Neural progenitor cell (in vitro differentiated cells): Measurements from ENCODE around the gene RPL10A. TPM values are rescaled to one million over a fixed set of nuclear protein-coding genes. Genes with fewer than 3 reads are reported as not detected.

ENCODE experiments used
- DNase-seq: peaks from one replicate; pipeline ENCODE4 v3.0.0-alpha.2; 2016; ENCODE audit warnings: low spot score
- H2AFZ ChIP-seq: fragments of 200-600 bp; sonication (generic); replicated peaks from 2 replicates; pipeline ENCODE4 v1.6.1; 2016; ENCODE audit warnings: antibody characterized with exemption
- H3F3A ChIP-seq: fragments of 200-600 bp; sonication (generic); 2 replicates; pipeline ENCODE4 v1.6.1; 2016; ENCODE audit warnings: antibody characterized with exemption, low read depth
- H3K27ac ChIP-seq: fragments of 200-600 bp; sonication (generic); 2 replicates; pipeline ENCODE4 v1.5.1; 2016; ENCODE audit warnings: mild to moderate bottlenecking
- H3K27me3 ChIP-seq: fragments of 200-600 bp; sonication (generic); 2 replicates; pipeline ENCODE4 v1.6.1; 2016; ENCODE audit warnings: mild to moderate bottlenecking, moderate library complexity
- H3K36me3 ChIP-seq: fragments of 200-600 bp; sonication (generic); 2 replicates; pipeline ENCODE4 v1.5.1; 2016
- H3K4me1 ChIP-seq: fragments of 200-600 bp; sonication (generic); 2 replicates; pipeline ENCODE4 v1.6.1; 2016; ENCODE audit warnings: mixed run types
- H3K4me2 ChIP-seq: fragments of 200-600 bp; sonication (generic); 2 replicates; pipeline ENCODE4 v1.6.1; 2016
- H3K4me3 ChIP-seq: fragments of 200-600 bp; sonication (generic); 2 replicates; pipeline ENCODE4 v1.5.1; 2016
- H3K79me2 ChIP-seq: fragments of 200-600 bp; sonication (generic); 2 replicates; pipeline ENCODE4 v1.6.1; 2016; ENCODE audit warnings: low read depth
- H3K9ac ChIP-seq: fragments of 200-600 bp; sonication (generic); 2 replicates; pipeline ENCODE4 v1.6.1; 2016
- H3K9me3 ChIP-seq: fragments of 200-600 bp; sonication (generic); 2 replicates; pipeline ENCODE4 v1.5.1; 2016; ENCODE audit warnings: low read depth
- H4K20me1 ChIP-seq: fragments of 200-600 bp; sonication (generic); 2 replicates; pipeline ENCODE4 v1.6.1; 2016; ENCODE audit warnings: low read depth
- H3K27ac Mint-ChIP-seq: 3 replicates; pipeline ENCODE4 v1.8.0; 2021; ENCODE audit warnings: mixed read lengths
- H3K27me3 Mint-ChIP-seq: 2 replicates; pipeline ENCODE4 v1.8.0; 2022; ENCODE audit warnings: low read depth, mild to moderate bottlenecking, inconsistent platforms, moderate library complexity, mixed read lengths; ENCODE audit not compliant: insufficient read depth
- H3K36me3 Mint-ChIP-seq: 3 replicates; pipeline ENCODE4 v1.8.0; 2021; ENCODE audit warnings: mixed read lengths
- H3K4me1 Mint-ChIP-seq: 3 replicates; pipeline ENCODE4 v1.8.0; 2021; ENCODE audit warnings: mixed read lengths
- H3K4me3 Mint-ChIP-seq: 3 replicates; pipeline ENCODE4 v1.8.0; 2021; ENCODE audit warnings: mild to moderate bottlenecking, moderate library complexity, mixed read lengths
- H3K9me3 Mint-ChIP-seq: 3 replicates; pipeline ENCODE4 v1.8.0; 2020; ENCODE audit warnings: mixed read lengths
- CTCF ChIP-seq: fragments of 200-600 bp; sonication (generic); IDR thresholded peaks from 2 replicates; pipeline ENCODE4 v1.5.1; 2017; ENCODE audit warnings: antibody characterized with exemption, mild to moderate bottlenecking
- EZH2 ChIP-seq: fragments of 200-600 bp; sonication (generic); IDR thresholded peaks from 2 replicates; pipeline ENCODE4 v1.6.1; 2017; ENCODE audit warnings: antibody characterized with exemption, mild to moderate bottlenecking, moderate library complexity
- EZH2phosphoT487 ChIP-seq: fragments of 200-600 bp; sonication (generic); IDR thresholded peaks from 2 replicates; pipeline ENCODE4 v1.6.1; 2017; ENCODE audit warnings: antibody characterized with exemption
- total RNA-seq: library from RNA; depleted of rRNA; stranded (reverse); fragments of >200 nt; gene quantifications from 2 replicates; pipeline ENCODE4 v1.2.3, GENCODE V29; 2015; ENCODE audit warnings: low replicate concordance

Gene RPL10A
- total RNA-seq, 1 donor from 2014 or later: 2,002 TPM

GRCh38 chr6:35477028-35477427 is 8.8 kb downstream of the RPL10A start:
- H3K4me1 Mint-ChIP-seq: peaks cover 18% of the 10 kb centered on the region
- no peak overlapping the region for H3K27ac Mint-ChIP-seq
- no peak overlapping the region for H3K4me2 ChIP-seq
- no peaks in the 10 kb centered on the region for H3K9me3 Mint-ChIP-seq
- TF ChIP-seq EZH2phosphoT487 (no peak), CTCF (no peak), EZH2 (no peak)
- no peak overlapping the region for H3K4me3 Mint-ChIP-seq
- H3K9ac ChIP-seq: no peak overlapping the region
- peaks cover 4% of the 10 kb centered on the region for H3K27me3 Mint-ChIP-seq
- peaks cover 42% of the 10 kb centered on the region for H3F3A ChIP-seq
- H3K79me2 ChIP-seq: peaks cover 6% of the 10 kb centered on the region
- H3K4me1 ChIP-seq: peaks cover 5% of the 10 kb centered on the region
- no peak overlapping the region for H2AFZ ChIP-seq
- peaks cover 23% of the 10 kb centered on the region for H4K20me1 ChIP-seq
- H3K36me3 ChIP-seq: no peaks in the 10 kb centered on the region
- no peaks in the 10 kb centered on the region for H3K27me3 ChIP-seq
- H3K36me3 Mint-ChIP-seq: peaks cover 11% of the 10 kb centered on the region
- no peaks in the 10 kb centered on the region for H3K9me3 ChIP-seq
- DNase-seq: no peak
- peak overlapping the region; percentile 37 for H3K27ac ChIP-seq
- H3K4me3 ChIP-seq: no peak overlapping the region

- H2AFZ ChIP-seq: no peak overlapping the region
- peaks cover 5% of the 10 kb centered on the region for H3K4me1 ChIP-seq
- peaks cover 4% of the 10 kb centered on the region for H3K27me3 Mint-ChIP-seq
- peaks cover 36% of the 10 kb centered on the region for H3F3A ChIP-seq
- peaks cover 14% of the 10 kb centered on the region for H3K4me1 Mint-ChIP-seq
- no peak overlapping the region for H3K4me3 ChIP-seq
- H3K79me2 ChIP-seq: no peaks in the 10 kb centered on the region
- H3K36me3 Mint-ChIP-seq: peaks cover 6% of the 10 kb centered on the region
- H3K27ac Mint-ChIP-seq: no peak overlapping the region
- no peak overlapping the region for H3K4me3 Mint-ChIP-seq
- H3K36me3 ChIP-seq: no peaks in the 10 kb centered on the region
- peak overlapping the region; percentile 37 for H3K27ac ChIP-seq
- no peaks in the 10 kb centered on the region for H3K9me3 ChIP-seq
- no peak for DNase-seq
- H3K27me3 ChIP-seq: no peaks in the 10 kb centered on the region
- peaks cover 17% of the 10 kb centered on the region for H4K20me1 ChIP-seq
- H3K4me2 ChIP-seq: no peak overlapping the region
- H3K9me3 Mint-ChIP-seq: no peaks in the 10 kb centered on the region
- TF ChIP-seq CTCF (no peak), EZH2phosphoT487 (no peak), EZH2 (no peak)
- no peak overlapping the region for H3K9ac ChIP-seq
Observed at GRCh38 chr6:35477551-35478179, 9.5 kb downstream of the RPL10A start.

- Mint-ChIP-seq H3K4me3 (no peak overlapping the region), H3K27me3 (peaks cover 4% of the 10 kb centered on the region), H3K4me1 (peaks cover 14% of the 10 kb centered on the region), H3K27ac (no peak overlapping the region), H3K9me3 (no peaks in the 10 kb centered on the region), H3K36me3 (peaks cover 6% of the 10 kb centered on the region)
- peaks cover 30% of the 10 kb centered on the region for H3F3A ChIP-seq
- no peak overlapping the region for H3K4me2 ChIP-seq
- no peaks in the 10 kb centered on the region for H3K79me2 ChIP-seq
- no peak overlapping the region for H3K4me3 ChIP-seq
- no peak overlapping the region for H3K27ac ChIP-seq
- H3K4me1 ChIP-seq: peaks cover 5% of the 10 kb centered on the region
- H4K20me1 ChIP-seq: peaks cover 11% of the 10 kb centered on the region
- H3K27me3 ChIP-seq: no peaks in the 10 kb centered on the region
- no peaks in the 10 kb centered on the region for H3K9me3 ChIP-seq
- H3K36me3 ChIP-seq: no peaks in the 10 kb centered on the region
- TF ChIP-seq EZH2 (no peak), CTCF (no peak), EZH2phosphoT487 (no peak)
- DNase-seq: no peak
- H3K9ac ChIP-seq: no peak overlapping the region
- H2AFZ ChIP-seq: no peak overlapping the region
Observed at GRCh38 chr6:35478259-35478658, 10.1 kb downstream of the RPL10A start.
